Posterior cingulate gyrus (tissue), 11 donors: ENCODE data around the gene SLC25A52.
"Not testable (repeated sequence)": the region's sequence is repeated elsewhere in the genome, so short reads cannot be mapped to it uniquely, and the experiment has no call there.

ENCODE experiments used
- DNase-seq, 10 donors: peaks; one replicate each; pipeline versions ENCODE4 v3.0.0 to v3.0.0-alpha.2; 2020 to 2021; ENCODE audit warnings: mixed read lengths in 3 of 10
- intact Hi-C: fragments of 100-400 bp; cut with DNase I; formaldehyde crosslinking; loops from one replicate; pipeline ENCODE4 v1.15.1; 2023

SLC25A52 gene, protein sequence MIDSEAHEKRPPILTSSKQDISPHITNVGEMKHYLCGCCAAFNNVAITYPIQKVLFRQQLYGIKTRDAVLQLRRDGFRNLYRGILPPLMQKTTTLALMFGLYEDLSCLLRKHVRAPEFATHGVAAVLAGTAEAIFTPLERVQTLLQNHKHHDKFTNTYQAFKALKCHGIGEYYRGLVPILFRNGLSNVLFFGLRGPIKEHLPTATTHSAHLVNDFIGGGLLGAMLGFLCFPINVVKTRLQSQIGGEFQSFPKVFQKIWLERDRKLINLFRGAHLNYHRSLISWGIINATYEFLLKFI

DNA sequence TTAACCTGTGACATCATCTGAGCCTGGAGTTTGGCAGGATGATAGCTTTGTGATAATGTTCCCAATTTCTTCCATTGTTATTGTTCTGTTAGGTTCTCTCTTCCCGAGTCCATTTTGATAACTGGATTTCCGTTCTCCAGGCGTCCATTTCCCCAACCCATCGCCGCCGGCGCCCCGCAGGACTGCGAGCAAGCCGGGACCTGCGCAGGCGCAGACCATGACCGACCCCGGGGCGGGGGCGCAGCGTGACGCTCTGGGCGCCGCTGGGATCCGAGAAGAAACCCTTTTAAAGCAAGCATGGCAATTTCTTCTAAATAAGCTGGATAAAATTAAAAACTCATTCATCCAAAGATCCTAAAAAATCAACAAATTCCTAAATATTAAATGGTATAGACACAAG is at the start of gene SLC25A52:
Gene SLC25A52, minus strand, starts transcription at position 186 of the 400 bp plus-strand sequence. CDS start 219 bp downstream, outside the sequence.
- intact Hi-C loops, result no loop called here
- DNase-seq, result peak in 1 of 10 donors; percentile 66

DNA sequence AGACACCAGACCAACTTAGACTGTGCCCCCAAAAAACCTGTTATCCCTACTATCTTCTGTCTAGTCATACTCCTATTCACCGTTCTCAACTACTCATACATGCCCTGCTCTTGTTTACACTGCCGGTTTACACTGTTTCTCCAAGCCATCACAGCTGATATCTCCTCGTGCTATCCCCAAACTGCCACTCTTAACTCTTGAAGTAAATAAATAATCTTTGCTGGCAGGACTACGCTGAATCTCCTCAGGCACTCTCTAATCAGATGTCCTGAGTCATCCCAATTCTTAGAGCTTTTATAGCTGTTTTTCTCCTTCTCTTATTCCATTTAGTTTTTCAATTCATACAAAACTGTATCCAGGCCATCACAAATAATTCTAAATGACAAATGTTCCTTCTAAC is 48.4 kb upstream of the SLC25A52 start:
- DNase-seq, intact Hi-C loops: not testable (repeated sequence)

DNA sequence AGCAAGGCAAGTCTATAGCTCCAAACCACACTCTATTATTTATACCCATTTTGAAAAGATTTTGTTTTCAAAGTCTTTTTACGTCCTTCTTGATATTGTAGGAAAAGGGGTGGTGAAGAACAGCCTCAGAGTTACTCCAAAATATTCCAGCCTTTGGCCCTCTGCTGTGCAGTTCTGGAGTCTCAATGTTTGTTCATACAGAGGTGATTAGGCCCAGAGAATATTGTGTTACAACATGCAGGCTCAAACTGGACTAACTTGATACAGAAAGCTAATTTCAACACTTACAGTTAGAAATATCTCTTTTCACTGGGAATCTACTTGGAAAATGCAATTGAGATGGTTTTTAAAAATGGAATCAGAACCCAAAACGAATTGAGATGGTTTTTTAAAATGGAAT is 40.4 kb upstream of the SLC25A52 start:
- intact Hi-C loops, result no loop called here

DNA sequence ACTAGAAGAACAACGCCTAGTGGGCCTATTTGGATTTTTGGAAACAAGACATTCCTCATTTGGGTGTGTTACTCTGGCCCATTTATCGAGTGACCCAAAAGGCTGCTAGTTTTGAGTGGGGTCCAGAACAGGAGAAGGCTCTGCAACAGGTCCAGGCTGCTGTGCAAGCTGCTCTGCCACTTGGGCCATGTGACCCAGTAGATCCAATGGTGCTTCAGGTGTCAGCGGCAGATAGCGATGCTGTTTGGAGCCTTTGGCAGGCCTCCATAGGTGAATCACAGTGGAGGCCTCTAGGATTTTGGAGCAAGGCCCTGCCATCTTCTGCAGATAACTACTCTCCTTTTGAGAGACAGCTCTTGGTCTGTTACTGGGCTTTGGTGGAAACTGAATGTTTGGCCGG is 38.6 kb upstream of the SLC25A52 start:
- intact Hi-C loops, DNase-seq: not testable (repeated sequence)

More for the DNA sequence above, 40.4 kb upstream of the SLC25A52 start:
- no peak for DNase-seq

DNA sequence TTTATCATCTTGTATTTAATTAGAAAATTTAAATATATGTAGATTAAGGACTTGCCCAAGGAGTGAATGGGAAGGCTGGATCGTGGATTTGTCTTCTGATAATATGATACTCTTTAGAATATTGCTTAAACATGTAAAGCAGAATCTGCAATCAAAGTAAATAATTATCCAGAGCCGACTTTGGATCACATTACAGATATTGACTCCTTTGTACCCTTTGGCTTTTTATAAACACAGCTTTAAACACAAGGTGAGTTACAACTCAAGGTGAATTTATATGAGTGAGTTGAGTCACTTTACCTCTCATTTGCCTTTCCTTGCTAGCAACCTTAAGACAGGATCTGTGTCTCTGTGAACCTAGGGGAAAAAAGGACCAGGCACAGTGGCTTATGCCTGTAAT is 37.7 kb upstream of the SLC25A52 start:
- DNase-seq, result no peak
- intact Hi-C loops, result no loop called here

DNA sequence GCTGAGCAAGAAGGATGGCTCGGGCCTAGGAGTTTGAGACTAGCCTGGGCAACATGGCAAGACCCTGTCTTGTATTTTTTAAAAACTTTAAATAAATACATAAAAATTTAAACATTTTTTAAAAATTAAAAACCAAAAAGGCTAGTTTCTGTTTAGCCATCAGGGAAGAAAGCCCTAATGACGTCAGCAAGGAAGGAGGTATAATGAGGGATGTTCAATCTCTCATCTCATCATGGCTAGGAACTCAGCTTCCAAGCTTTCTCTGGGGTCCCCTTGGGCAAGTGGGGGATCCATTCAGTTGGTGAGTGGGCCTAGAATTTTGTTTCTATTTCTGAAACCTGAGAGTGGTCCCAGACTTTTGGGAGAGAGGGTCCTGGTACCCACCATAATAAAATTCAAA is 35.1 kb upstream of the SLC25A52 start:
- DNase-seq, result no peak
- intact Hi-C loops, result no loop called here

DNA sequence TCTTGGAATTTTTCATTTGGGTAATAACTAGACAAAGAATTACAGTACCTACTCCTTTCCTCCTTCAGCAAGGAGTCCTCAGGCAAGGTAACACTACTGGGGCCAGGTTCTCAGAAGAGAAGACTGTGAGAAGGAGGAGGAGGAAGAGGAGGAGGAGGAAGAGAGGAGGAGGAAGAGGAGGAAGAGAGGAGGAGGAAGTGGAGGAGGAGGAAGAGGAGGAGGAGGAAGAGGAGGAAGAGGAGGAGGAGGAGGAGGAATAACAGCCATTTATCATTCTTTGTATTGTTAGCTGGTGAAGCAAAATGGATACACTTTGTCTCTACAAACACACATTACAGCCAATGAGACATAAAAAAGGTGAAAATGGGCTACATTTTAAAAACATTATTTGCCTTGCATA is 32.9 kb upstream of the SLC25A52 start:
- intact Hi-C loops, result no loop called here
- DNase-seq, result no peak

DNA sequence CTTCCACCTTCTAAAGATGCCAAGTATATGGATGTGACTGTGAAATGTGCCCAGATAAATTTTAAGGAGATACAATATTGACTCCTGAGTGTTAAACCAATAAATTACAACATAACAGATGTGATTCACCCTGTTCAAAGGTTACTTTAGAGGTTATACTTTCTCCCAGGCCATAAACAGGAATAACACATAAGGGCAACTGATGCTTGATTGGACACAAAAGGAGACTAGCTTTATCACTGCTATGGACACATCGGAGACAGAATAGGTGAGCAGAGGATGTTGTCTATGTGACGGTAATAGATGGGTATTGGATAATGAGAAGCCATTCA is 31.9 kb upstream of the SLC25A52 start:
- intact Hi-C loops, result no loop called here
- DNase-seq, result no peak

DNA sequence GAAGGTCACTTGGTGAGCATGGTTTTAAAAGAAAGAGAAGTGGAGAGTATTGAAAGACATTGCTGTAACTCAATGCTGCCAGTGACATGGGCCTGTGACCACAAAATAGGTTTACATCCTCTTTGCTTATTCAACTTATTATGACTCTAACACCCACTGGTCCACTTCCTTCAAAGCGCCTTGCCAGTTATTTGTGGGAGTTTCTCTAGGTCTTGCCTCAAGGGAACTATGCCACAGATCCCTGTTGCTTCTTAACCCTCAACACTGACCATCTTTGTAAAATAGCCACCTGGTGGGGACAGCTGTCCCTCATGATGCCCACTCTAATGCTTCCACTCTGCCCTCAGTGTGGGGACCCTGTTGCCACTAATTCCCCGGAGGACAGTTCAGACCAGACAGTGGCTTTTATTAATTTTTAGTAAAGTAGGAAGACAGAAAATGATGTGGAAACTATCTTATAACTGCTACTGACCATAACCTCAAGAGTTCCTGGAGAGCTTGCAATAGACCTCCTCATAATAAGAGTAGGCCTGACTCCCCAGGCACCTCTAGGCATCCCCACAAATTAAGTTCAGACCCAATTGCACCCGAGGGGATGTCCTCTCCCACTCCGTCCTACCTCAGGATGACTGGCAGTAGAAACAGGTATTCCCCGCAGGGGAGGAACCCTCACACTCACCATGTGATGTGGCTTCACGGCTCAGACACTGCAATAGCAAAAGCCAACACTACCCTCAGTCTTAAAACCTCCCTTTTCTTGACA is 31.3 kb upstream of the SLC25A52 start:
- no peak for DNase-seq
- intact Hi-C loops, result no loop called here

DNA sequence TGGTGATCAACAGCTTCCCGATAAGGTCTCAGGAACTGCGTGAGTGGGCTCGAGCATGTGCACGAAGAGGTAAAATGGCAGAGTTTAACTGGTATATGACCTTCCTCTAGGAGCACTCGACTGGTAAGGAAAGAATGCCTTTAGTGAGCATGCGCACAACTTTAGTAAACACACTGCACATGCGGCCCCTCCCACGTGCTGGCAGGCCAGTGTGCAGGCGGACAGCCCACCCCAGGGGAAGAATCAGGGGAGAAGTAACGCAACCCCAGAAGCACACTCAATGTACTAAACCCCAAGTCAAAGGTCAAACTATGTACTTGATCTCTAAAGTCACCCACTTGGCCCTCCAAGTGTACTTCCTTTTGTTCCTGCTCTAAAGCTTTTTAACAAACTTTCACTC is 28.7 kb upstream of the SLC25A52 start:
- no peak for DNase-seq
- intact Hi-C loops, result no loop called here

DNA sequence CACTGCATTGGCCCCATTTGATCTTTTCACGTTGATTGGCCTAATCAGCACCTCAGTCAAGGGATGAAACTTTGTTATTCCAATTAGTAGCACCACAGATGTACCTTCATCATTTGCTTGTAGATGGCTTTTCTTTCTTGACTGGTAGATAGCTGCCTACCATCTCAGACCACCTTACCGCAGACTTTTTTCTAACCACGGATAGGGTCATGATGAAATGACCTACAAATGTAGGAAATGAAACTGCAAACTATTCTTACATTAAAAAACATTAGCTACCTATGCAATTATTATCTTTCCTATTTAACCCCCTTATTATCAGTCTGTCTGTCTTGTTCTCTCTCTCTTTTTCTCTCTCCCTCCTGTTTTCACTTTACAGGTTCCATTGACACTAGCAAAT is 22.4 kb upstream of the SLC25A52 start:
- intact Hi-C loops, result no loop called here
- DNase-seq, result no peak

DNA sequence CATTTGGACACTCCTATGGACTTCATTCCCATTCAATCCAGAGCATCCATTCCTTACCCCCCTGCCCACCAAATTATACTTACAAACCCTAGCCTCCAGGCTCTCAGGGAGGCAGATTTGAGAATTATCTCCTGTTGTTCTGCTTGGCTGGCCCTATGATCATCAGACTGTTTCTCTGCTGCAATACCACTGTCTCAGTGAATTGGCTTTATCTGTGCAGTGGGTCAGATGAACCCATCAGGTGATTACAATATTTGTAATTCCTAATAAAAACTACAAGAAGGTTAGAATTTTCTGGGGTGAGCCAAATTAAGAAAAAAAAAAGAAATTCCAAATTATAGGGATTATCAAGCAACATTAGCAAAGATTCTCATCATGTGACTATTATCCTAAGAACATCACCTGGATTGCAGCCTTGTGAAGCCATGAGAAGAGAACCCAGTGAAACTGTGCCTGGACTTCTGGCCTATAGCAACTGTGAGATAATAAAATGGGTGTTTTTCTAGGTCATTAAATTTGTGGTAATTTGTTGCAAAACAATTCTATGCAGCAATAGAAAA is 17.8 kb upstream of the SLC25A52 start:
- no peak for DNase-seq
- intact Hi-C loops, result no loop called here

DNA sequence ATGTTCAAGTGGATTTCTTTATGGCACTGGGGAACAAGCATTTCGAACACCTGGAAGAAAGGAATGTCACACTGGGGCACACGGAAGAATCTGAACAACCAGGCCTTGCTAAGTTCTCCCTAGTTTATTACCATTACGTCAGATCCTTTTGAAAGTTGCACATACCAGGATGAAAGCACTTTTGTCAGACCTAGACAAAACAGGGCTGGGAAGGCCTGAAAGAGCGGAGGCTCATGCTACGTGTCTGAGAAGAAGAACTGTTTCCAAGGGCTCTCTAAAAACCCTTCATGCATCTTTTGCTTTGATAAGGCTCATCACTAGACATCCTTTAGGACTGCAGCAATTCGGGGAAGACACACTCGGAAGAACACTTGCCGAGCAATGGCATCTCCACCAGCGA is 15.4 kb upstream of the SLC25A52 start:
- DNase-seq, result no peak
- intact Hi-C loops, result no loop called here

DNA sequence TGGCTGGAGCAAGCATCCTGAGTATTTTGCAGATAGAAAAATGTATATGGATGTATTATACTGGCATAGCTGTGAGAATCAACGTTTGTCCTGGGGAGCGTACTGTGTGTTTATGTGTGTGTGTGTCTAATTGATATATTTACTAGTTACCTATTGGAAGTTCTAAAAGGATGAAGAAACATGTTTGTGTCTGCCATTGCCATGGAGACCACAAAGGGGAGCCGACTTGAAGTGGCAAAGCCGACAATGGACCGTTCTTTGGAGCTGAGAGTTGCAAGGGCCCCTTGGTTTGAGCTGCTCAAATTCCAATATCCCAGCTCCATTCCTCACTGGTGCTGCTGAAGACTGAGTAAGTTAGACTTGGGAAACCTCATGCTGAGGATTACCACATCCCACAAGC is 14.3 kb upstream of the SLC25A52 start:
- intact Hi-C loops, result no loop called here
- DNase-seq, result no peak

DNA sequence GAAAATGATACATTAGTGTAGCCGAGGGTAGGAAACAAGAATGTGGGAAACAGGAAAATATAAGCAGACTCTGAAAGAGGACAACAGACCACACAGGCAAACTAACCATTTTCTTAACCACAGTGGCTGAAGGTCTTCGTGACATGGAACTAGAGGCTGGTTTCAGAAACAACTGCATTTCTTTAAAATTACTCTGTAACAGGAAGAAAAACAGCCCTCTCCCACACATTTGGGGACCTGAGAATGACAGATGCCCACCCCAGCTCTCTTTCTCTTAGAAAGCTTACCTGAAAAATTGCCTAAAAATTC is 13.8 kb upstream of the SLC25A52 start:
- intact Hi-C loops, result no loop called here
- no peak for DNase-seq

DNA sequence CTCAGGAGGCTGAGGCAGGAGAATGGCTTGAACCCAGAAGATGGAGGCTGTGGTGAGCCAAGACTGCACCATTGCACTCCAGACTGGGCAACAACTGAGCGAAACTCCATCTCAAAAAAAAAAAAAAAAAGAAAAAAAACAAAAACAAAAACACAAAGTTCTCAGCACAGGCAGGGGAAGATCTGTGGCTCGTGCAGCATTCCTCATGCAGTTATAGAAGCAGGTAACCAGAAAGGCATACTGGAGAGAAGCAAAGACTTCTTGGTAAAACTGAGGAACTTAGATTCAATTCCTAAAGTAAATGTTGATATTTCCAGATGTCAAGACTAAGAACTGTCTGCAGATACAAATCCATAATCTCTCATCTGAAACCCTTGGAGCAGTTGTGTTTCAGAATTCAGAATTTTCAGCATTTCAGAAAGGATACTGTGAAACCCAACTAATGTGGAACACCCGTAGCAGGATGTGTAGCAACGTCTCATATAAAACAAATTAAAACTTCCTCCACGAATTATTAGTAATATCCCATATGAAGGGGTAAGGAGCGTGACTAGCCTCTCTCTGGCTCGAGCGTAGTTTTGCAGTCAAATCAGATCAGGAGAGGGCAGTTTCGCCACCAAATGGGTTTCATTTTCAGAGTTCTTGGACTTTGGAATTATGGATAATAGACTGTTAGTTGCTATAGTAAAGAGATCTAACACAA is 13.2 kb upstream of the SLC25A52 start:
- DNase-seq, result no peak
- intact Hi-C loops, result no loop called here

DNA sequence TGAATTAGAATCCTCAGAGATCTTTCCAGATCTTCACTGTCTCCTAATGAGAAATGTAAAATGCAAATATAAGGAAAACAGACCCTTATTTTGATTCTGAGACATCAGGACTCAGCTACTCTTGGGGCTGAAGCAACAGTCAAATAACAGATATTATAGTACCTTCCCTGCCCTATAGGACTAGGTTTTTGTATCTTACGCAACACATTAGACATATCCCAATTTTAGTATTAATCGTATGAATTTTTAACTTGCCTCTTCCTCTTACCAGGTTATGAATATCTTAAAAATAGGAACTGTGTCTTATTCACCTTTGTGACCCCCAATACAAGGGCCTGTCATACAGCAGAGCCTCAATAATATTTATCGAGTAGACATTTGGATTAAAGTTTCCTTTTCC is 12.0 kb upstream of the SLC25A52 start:
- intact Hi-C loops, result no loop called here
- DNase-seq, result no peak

DNA sequence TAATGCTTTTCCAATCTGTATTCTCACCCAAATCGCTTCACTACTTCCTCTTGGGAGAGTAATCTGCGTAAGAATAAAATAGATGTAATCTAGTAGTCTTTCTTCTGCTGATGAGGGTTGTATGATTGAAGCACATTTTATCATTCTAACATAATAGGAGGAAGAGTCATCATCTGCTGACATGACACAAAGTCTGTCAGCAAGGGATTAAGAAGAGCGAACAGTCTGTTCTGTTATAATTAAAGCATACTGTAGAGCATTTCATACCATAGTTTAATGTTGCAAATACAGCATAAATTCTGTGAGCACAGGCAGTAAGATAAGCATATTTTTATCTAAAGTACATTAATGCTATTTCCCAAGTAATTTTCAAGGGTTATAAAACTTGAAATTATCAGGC is 10.4 kb downstream of the SLC25A52 start:
- intact Hi-C loops, result no loop called here
- DNase-seq, result no peak

DNA sequence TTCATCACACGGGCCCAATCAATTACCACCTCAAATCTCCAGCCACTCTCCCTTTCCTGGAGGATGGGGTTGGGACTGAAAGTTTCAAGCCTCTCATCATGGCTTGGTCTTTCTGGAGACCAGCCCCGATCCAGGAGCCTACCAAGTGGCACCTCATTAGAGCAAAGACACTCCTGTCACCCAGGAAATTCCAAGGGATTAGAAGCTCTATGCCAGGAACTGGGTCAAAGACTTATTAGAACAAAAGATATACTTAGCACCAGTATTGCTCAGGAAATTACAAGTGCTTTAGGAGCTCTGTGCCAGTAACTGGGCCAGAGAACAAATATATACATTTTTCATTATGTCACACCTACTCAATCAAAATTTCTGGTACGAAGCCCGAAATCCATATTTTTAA is 14.3 kb downstream of the SLC25A52 start:
- no peak for DNase-seq
- intact Hi-C loops, result no loop called here

DNA sequence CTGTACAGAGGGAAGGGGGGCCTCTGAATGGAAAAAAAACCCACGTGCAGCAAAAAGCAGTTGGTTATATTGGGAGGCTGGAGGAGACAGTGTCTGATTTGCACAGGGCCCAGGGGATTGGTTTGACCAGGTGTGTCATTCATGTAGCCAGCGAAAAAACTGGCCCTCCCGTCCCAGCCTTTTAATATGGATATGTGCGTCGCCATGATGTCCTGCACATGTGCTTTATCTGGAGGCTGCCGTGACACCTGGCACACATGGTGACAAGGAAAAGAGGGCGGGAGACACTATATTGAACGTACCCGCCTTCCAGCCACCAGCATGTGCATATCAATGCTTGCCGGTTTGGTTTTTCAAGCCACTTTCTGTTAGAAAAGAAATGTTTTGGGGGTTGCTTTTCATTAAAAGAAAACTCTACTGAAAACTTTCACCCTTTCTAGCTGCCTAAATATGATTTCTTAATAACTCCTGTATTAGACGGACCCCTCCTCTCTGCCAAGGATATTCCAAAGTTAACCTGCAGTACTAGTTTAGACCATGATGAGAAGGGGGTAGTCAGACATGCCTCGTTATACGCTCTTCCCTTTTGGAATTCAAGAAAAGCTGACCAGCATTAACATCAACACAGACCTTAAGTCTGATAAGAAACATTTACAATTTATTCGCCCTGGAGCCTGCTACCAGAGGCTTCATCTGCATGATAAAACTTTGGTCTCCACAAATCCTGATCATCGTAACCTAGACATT is 16.2 kb downstream of the SLC25A52 start:
- intact Hi-C loops, result loop anchor here (5.0 kb wide), 1 partner anchor 73 kb away; no protein-coding TSS in a partner anchor
- no peak for DNase-seq

DNA sequence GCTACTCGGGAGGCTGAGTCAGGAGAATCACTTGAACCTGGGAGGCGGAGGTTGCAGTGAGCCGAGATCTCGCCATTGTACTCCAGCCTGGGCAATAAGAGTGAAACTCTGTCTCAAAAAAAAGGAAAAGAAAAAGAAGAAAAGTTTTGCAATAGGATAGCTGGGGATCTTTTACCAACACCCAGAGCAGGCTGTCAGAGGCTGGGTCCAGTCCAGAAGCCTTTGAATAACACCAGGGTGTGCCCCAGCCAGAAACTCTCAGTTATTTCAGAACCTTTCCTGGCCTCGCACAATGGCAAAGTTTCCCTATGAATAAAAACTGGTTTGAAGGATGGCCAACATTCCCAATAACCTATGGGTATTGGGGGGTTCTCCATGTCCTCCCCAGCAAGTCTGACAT is 17.1 kb downstream of the SLC25A52 start:
- intact Hi-C loops, result loop anchor here (5.0 kb wide), 1 partner anchor 74 kb away; no protein-coding TSS in a partner anchor
- DNase-seq, result not testable (repeated sequence)
